Activated CD4-positive, alpha-beta T cell treated with anti-CD3 and anti-CD28 coated beads for 48 hours (primary cell): Measurements from ENCODE around the gene AGTPBP1.
"Not testable (repeated sequence)": the region's sequence is repeated elsewhere in the genome, so short reads cannot be mapped to it uniquely, and the experiment has no call there.

ENCODE experiments used
- DNase-seq: peaks from one replicate; pipeline ENCODE4 v3.0.0-alpha.2; 2020

Gene AGTPBP1

DNA sequence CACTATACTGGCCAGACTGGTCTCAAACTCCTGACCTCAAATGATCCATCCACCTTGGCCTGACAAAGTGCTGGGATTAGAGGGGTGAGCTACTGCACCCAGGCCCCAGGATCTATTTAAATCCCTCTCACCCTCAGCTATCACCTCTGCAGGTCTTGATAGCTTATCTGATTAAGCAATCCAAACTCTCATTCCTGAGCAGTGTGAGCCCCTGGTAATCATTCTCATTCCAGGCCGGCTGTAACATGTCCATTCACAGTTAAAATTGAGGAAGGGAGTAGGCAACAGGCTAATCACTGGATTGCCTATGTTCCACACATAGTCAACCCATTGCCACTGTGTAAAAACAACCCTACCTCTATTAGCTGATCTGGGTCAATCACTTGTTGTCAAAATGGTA, 111.1 kb downstream of the AGTPBP1 start:
- no peak for DNase-seq

DNA sequence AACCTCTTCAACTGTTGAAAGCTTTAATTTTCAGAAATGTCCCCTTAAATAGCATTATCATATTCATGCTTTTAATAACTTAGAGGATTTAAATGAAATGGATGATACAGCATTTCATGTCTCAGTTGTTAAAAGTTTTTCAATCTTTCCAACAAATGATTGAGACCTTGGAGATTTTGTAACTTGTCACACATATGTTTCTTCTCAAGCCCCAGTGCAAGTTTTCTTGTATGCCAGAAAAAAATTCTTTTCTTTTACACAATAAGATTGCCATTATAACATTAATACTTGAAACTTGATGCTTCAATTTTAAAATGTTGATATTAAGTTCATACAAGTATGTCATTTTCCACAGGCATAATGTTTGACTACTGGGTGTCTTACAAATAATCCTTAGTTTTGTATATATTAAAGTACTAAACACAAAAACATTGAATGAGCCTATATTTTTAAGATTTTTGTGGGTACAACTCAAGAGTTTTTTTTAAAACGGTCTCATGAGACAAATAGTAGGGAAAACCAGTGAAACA, 124.5 kb downstream of the AGTPBP1 start:
- DNase-seq = no peak

DNA sequence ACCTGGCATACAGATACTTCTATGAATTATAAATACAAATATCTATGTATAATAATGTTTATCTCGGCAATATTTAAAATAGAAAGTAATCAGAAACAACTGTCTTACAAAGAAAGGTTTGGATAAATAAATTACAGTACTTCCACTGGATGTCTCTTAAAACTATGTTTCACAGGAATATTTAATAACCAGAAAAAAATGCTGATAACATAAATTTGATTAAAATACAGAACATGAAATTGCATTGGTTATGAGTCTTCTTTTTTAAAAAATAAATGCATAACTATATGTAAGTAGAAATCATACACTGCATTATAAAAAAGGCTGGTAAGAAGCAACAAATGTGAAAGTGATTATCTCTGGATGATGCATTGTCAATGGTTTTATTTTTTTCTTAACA, 126.0 kb downstream of the AGTPBP1 start:
- no peak for DNase-seq

DNA sequence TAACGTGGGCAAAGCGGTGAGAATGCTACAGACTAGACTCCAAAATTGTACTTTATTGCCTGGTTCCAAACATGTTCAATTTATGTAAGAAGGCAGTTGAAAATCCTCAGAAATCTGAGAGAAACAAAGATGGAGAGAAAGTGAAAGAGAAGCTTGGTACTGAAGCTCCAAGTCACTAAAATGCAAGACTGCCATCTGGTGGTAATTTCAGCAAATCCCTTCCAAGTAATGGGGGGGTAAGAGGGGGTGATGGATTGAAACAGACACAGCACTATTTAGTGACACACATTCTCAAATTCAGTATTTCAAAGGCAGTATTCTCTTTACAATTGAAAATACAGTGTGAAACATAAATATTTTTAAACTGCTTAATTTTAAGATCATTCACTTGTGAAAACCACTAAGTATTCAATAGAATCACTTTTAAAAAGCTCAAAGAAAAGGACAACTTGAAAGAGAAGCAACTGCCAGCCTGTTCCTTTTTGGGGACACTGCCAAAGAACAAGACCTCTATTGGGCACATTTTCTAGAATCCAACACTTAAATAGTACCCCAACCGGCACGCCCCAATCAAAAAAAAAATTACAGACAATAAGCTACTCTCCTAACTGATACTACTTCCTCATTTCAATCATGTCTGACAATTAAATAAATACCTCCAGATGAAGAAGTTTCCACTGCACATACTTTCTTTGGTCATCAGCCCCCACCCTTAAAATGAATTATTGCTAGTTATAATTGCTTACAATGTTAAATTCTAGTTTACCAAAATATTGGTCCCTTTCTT, 131.5 kb downstream of the AGTPBP1 start:
- DNase-seq = peak; percentile 25

DNA sequence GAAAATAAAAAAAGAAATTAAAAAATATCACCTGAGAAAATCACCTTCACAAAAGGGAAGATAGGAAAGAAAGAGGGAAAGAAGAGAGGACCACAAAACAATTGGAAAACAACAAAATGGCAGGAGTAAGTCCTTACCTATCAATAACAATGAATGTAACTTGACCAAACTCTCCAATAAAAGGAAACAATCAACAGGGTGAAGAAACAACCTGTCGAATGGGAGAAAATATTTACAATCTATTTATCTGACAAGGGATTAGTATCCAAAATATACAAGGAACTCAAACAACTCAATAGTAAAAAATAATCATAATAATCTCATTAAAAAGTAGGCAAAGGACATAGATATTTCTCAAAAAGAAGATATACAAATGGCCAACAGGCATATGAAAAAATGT, 135.8 kb downstream of the AGTPBP1 start:
- DNase-seq = no peak

DNA sequence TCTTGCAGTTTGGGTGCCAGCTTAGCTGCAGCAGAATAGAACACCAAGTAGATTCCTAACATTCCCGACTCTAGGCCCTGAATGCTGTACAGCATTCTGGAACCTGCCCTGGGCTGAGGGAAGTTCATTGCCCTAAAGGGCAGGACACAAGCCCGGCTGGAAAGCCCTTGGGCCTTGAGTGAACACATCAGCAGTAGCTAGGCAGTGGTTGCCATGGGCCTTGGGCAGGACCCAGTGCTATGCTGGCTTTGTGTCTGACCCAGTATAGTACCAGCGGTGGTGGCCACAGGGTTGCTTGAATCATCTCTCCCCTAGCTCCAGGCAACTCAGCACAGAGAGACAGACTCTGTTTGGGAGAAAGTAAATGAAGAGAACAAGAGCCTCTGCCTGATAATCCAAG, 137.8 kb downstream of the AGTPBP1 start:
- DNase-seq = no peak

DNA sequence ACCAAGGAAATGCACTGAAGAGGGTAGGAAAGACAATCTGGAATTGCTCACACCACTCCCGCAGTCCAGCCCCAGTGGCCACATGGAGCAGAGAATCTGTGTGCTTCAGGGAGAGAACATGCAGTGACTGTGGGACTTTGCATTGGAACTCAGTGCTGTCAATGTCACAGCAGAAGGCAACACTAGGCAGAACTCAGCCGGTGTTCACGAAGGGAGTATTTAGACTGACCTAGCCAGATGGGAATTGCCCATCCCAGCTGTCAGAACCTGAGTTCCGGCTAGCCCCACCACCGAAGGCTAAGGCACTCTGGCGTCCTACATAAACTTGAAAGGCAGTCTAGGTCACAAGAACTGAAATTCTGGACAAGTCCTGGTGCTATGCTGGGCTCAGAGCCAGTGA, 139.0 kb downstream of the AGTPBP1 start:
- DNase-seq = no peak

DNA sequence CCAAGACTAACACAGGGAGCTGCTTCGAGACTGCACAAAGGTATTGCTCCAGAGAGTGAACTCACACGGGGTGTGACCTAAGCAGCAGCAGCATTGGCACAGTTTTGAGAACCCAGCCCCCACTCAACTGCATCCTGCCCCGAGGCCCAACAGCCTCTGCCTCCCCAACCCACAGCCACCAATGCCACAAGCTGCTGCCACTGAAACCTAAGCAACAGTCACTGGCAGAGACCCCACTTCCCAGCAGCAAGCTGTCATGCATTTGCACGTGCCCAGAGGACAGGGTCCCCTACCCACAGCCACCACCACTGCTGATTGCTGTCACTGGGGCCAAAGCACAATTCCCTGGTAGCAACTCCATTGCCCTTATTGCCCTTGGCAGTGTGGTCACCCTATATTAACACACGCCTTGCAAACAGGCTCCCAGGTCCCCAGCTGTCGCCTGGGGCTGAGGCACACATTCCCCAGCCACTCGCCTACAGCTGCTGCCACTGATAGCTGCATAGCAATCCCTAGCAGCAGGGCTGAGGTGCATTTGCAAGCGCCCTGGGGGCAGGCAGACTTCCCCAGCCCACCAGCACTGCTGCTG, 141.0 kb downstream of the AGTPBP1 start:
- DNase-seq = peak; percentile 8

DNA sequence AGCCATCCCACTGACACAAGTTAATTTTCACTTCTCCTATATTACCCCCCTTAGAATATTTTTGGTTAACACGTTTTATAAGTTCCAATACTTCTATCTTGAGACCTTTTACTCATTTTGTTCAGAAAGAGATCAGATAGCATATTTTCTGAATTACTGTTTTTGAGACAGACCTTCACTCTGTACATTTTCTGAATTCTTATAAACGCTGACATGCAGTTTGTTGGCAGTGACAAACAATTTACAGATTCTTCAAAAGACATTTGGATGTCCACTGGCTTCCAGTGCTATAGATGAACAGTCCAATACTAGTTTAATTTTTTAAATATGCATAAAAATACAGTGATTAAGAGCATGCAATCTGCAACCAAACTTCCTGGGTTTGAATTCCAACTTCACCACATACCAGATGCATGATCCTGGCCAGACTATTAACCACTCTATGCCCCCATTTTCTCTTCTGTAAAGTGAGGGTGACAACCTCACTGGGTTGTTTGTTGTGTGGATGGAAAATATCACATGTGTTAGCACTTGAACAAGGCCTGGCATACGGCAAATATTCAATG, 142.1 kb downstream of the AGTPBP1 start:
- no peak for DNase-seq

DNA sequence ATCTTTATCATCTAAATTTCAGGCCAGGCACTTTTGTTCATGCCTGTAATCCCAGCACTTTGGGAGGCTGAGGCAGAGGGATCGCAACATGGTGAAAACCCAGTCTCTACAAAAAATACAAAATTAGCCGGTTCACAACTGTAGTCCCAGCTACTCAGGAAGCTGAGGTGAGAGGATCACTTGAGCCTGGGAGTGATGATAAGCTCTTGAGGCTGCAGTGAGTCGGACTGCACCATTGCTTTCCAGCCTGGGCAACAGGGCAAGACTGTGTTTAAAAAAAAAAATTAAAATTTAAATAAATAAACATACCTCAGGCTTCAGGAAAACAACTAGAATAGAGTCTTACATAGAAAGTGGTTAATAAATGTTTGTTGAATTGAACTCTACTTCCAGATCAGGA, 147.4 kb downstream of the AGTPBP1 start:
- no peak for DNase-seq

DNA sequence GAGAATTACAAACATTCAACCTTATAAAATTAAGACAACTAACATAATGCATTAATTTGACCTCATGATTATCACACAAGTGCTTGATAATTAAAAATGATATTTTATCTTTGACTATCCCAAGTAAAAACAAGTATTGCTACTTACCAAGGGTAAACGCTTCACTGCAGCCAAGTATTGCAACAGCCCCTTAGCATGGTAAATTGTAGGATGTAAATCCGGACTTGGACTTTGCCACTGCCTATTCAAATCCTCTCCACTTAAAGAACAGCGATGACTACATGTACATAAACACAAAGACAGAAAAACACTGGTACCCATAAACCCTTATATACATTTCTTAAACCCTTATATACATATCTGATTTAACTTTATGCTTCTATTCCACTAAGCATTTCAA, 155.1 kb downstream of the AGTPBP1 start:
- no peak for DNase-seq

DNA sequence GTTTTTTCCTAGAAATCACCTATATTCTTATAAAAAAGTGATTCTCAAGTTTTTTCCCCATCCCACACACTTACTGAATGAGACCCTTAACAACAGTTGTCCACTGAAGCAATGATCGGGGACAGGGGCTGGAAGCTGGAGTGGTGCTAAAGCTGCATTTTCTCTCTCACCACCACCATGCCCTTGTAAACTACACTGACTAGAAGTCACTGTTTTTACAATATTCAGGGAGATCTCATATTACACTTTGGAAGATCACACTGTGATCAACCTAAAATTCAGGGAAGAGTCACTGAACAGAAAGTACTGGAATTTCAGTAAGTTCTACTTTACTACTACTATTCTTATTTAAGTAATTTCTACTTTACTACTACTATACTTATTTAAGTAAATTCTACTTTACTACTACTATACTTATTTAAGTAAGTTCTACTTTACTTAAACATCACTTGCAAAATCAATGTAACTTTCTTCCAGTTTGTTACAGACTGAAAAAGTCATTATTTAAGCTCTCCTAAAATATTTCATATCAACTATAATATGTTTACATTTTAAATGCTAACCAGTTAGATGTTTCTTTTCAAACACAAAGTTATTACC, 164.3 kb downstream of the AGTPBP1 start:
- DNase-seq = no peak

DNA sequence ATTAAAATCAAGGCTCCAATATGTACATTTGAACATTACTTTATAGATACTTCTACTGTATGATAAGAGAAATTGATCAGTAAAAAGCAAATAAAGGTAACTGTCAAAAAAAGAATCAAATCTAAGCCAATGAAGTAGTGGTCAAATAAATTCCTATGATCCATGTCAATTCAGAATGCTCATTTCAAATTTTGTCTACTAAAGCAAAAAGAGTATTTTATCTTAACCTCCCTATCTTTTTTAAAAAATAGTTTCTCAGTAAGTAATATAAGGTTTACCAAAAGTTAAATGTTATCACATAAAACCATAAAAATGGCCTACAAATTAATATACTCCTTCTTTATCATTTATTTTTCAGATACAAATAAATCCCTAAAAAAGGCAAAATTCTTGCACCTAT, 165.9 kb downstream of the AGTPBP1 start:
- DNase-seq = no peak

DNA sequence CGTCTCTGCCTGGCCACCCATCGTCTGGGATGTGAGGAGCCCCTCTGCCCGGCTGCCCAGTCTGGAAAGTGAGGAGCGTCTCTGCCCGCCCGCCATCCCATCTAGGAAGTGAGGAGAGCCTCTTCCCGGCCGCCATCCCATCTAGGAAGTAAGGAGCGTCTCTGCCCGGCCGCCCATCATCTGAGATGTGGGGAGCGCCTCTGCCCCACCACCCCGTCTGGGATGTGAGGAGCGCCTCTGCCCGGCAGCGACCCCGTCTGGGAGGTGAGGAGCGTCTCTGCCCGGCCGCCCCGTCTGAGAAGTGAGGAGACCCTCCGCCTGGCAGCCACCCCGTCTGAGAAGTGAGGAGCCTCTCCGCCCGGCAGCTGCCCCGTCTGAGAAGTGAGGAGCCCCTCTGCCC, 168.2 kb downstream of the AGTPBP1 start:
- not testable (repeated sequence) for DNase-seq

DNA sequence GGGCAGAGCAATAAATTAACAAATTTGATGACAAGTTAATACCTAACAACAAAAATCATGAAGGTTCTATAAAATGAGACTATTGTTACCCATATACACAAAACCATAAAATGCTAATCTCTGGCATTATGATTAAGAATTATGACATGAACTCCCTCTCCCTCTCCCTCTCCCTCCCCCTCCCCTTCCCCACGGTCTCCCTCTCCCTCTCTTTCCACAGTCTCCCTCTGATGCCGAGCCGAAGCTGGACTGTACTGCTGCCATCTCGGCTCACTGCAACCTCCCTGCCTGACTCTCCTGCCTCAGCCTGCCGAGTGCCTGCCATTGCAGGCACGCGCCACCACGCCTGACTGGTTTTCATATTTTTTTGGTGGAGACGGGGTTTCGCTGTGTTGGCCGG, 168.8 kb downstream of the AGTPBP1 start:
- DNase-seq = not testable (repeated sequence)

DNA sequence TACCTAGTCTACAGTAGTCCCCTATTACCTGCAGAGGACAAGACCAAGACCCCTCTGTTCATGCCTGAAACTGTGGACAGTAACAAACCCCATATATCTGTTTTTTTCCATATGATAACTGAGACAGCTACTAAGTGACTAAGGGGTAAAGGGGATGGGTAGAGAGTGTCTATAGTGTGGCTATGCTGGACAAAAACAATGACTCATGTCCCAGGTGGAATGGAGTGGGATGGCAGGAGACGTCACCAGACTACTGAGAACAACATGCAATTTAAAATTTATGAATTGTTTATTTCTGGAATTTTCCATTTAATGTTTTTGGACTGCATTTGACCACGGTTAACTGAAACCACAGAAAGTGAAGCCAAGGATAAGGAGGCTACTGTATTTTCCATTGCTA, 171.8 kb downstream of the AGTPBP1 start:
- no peak for DNase-seq

DNA sequence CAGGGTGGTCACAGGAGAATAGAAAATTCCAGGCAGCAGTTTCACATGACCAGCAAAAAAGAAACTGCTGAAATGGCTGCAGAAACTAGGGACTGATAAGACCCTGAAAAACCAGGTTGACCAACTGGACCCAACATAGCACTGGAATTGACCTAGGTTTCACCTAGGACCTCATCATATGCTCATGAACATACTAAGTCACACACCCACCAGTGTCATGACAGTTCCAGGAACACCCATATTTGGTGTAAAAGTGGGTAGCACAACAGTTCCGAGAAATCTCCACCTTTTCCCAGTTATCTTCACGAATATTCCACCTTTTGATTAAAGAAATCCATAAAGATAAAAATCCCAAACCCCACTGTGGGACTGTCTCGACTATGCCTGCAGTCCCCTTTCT, 182.2 kb downstream of the AGTPBP1 start:
- no peak for DNase-seq

DNA sequence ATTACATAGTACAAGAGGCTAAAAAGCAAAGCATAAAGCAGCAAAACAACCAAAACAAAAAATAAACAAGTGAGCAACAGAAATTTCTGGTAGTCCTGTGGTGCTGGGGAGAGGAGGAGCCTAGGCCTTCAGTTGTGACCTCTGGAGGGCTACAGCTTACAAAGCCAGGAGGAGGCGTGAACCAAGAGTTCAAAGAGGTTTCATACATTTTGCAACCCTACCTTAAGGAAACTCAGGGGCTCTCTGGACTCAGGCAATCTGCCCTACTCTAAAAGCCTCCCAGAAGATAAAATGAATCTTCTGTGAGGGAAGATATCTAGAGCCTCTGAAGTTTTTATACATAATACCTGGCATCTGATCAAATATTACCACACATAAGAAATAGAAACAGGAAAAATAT, 187.4 kb downstream of the AGTPBP1 start:
- DNase-seq = no peak

DNA sequence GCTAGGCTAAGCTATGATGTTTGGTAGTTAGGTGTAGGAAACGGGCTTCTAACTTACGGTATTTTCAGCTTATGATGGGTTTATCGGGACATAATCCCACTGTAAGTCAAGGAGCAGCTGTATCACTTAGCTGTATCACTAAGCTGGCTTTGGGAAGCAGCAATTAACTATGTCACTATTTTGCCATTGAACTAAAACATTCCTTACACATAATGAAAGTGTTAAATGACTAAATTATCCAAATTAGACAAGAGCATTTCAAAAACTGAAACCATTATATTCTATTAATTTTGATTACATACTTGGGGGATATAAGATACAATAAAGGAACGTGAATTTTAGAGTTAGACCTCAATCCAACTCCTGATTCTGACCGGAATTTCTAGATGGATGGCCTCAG, 188.3 kb downstream of the AGTPBP1 start:
- DNase-seq = no peak

DNA sequence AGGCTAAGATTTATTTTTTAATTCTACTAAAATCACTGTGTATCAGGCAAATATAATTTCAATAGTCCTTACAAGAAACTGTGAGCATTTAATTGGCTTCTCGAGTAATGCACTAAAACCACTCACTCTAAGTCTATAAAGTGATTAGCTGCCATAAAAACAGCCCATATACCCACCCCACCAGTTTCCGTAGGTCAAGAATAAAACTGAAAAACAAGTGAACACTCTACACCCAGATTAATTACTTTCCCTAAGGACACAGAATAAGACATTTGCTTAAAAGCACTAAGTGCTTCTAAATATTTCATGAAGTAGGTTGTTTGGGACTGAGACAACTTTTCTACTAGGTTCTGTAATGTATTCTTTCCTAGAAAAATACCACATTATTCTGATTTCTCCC, 194.2 kb downstream of the AGTPBP1 start:
- no peak for DNase-seq

DNA sequence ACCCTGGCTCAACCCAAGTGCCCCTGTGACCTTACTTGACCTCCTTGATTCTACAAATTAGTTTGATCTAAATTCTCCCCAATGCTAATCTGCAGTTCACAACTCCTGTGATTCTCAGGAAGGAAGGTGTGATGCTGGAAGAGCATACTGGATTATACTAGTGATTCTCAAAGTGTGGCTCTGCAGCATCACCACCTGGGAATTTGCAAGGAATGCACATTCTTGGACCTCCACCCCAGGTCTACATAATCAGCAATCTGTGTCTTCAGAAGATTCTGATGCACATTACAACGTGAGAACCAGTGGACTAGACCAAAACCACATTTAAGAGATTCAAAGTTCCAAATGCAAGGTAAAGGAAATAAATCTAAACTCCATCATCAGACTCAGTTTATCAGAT, 198.6 kb downstream of the AGTPBP1 start:
- no peak for DNase-seq

DNA sequence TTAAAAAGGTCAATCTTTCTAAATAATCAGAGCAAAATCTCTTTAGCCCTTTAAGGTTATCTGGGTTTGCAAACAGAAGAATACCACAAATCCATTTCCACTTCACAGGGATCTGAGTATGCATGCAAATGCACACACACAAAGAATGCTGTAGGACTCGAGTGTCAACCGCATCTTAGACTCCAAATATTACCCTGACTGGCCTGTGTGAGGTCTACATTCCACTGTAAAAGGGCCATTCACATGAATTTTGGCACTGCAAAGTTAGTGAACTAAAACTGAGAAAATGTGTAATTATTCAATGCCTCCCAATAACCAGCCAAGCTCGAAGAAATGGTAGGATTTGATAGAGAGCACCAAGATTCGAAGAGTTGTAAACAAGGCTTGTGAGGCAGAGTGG, 199.9 kb downstream of the AGTPBP1 start:
- DNase-seq = no peak

DNA sequence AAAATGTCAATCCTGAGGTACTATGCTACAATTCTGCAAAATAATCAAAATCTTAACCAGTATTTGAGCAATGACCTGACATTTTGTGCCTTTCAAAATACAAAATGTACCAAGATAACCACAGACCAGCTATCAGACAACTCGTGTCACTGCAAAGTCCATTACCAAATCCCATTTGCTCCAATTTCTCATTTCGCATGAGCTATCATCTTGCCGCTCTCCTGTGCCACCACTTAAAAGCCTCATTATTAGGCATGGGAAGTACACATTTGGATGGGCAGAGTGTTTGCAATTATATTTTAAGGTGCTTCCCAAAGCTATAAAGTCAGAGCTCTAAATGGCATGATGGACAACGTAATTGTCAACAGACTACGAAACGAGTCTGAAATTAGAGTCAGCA, 205.2 kb downstream of the AGTPBP1 start:
- DNase-seq = no peak

DNA sequence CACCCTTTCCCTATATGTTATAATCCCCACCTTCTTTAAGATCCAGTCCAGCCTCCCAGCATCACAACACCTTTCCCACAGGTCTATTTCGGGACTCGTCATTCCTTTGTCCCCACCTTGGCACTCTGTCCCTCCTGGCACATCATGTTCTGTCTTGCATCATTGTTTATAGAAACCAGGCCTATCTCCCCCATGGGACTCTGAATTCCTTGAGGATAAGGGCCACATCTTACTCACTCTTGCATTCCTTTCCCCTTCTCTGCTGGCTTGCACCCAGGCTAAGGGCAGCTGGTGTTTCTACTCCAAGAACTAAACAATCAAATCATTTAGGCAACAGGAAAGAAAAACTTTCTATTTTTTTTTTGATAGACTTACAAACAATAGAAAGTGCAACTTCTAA, 205.7 kb downstream of the AGTPBP1 start:
- no peak for DNase-seq
